Brain microvascular endothelial cell (primary cell): ENCODE data around the gene ZBTB16.

Source experiments
- DNase-seq: peaks from one replicate; pipeline ENCODE4 v3.0.0-alpha.2; 2020
- H3K27ac ChIP-seq: fragments of 250-450 bp; sonication (Bioruptor Pico); 2 replicates; pipeline ENCODE4 v1.5.1; 2020; ENCODE audit warnings: mild to moderate bottlenecking, moderate library complexity
- H3K27me3 ChIP-seq: fragments of 250-450 bp; sonication (Bioruptor Pico); replicated peaks from 2 replicates; pipeline ENCODE4 v1.5.1; 2020; ENCODE audit warnings: mild to moderate bottlenecking
- H3K36me3 ChIP-seq: fragments of 250-450 bp; sonication (Bioruptor Pico); replicated peaks from 2 replicates; pipeline ENCODE4 v1.5.1; 2020; ENCODE audit warnings: mild to moderate bottlenecking
- H3K4me3 ChIP-seq: 2 replicates; pipeline ENCODE4 v1.5.1; 2011; ENCODE audit warnings: low read depth, mild to moderate bottlenecking, control low read depth, low read length, moderate library complexity
- CTCF ChIP-seq: IDR thresholded peaks from 2 replicates; pipeline ENCODE4 v1.5.1; 2011; ENCODE audit warnings: low read depth, mild to moderate bottlenecking, moderate library complexity, low read length, control low read depth, inconsistent platforms; ENCODE audit errors: missing control alignments
- in situ Hi-C: cut with HindIII; loops from 2 replicates; pipeline ENCODE4 v1.10.0; 2017; ENCODE audit warnings: low sequenced_read_pairs, low pct_ligation_motif_present

Gene ZBTB16

GRCh38 chr11:114163830-114164401 is 104.4 kb downstream of the ZBTB16 start:
- Histone ChIP-seq H3K27me3 (peaks cover 6% of the 10 kb centered on the region), H3K36me3 (no peaks in the 10 kb centered on the region), H3K27ac (no peak overlapping the region), H3K4me3 (no peak overlapping the region)
- no peak for TF ChIP-seq CTCF
- DNase-seq: no peak
- in situ Hi-C loops: no loop called here

DNA sequence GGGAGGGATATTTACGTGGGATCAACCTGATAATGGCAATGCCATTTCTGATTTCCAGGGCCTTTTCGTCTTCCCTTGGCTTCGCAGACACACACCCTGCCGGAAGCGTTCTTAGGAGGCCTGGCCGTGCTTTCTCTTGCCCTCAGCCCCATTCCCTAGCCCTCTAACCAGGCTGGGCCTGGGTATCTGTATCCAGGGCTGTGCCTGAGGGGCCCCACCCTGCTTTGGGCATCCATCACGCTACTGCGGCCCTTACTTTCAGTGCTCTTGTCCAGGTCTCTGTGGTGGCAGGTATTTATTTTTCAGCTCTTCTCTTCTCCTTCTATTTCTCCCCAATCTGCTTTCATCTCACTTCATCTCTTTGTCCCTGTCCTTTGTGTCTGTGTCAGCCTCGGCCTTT is 105.0 kb downstream of the ZBTB16 start:
- Histone ChIP-seq H3K4me3 (no peak overlapping the region), H3K36me3 (no peaks in the 10 kb centered on the region), H3K27ac (no peak overlapping the region), H3K27me3 (peaks cover 10% of the 10 kb centered on the region)
- in situ Hi-C loops: no loop called here
- no peak for DNase-seq
- TF ChIP-seq CTCF: no peak

DNA sequence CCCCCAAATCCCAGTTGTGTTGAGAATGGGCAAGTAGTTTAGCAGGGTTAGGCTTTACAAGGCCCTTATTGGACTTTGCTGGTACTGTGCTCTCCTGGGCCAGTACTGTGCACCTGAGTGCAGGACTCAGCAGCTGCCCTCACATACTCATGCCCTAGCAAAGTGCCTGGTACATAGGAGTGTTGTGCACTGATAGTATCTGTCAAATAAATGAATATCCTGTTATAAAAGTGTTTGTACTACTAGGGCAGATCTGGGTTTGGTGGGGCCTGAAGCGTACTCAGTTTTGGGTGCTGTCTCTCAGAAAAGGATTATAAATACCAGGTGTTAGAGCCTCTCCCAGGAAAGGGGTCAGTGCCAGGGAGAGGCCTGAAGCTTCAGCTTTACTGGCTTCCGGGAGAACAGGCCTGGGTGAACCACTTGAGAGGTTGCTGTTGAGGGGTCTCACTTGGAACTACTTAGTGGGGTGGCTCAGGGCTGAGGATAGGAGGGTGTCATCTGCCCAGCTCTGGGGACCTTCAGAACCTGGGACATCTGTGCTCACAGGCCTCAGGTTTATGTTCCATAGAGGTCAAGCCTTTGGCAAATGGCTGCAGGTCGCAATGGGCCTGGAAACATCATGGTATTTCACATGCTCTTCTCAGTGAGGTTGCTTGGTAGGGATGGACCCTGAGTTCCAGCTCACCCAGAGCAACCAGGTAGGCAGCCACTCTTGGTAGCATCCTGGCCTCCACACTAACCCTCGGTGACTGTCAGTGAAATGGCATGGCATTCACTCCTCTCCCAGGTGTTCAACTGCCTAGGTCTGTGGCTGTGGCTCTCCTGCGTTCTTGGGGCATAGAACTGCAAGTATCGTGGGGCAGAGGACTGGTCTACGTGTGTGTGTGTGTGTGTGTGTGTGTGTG is 106.1 kb downstream of the ZBTB16 start:
- no peaks in the 10 kb centered on the region for H3K36me3 ChIP-seq
- TF ChIP-seq CTCF: no peak
- peaks cover 10% of the 10 kb centered on the region for H3K27me3 ChIP-seq
- no peak overlapping the region for H3K4me3 ChIP-seq
- H3K27ac ChIP-seq: no peak overlapping the region
- in situ Hi-C loops: no loop called here
- DNase-seq: no peak

DNA sequence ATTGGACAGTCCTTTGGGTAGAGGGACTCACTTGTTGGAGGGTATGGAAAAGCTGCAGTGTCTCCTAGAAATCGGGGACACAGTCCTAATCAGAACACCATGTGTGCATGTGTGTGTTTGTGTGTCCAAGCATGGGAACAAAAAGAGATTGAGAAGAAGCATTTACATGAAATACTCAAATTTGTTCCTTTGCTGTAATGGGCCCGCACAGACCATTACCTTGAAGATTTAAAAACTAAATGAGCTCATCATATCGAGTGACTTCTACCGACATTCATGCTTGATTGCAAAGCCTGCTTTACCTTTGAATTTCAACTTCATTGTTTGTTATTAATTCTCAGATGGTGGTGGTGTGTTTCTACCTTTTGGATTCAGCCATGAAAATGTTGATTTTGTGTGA is 106.9 kb downstream of the ZBTB16 start:
- no peak overlapping the region for H3K4me3 ChIP-seq
- no peak overlapping the region for H3K27ac ChIP-seq
- TF ChIP-seq CTCF: no peak

GRCh38 chr11:114166897-114167323 is 107.4 kb downstream of the ZBTB16 start:
- Histone ChIP-seq H3K27me3 (peaks cover 20% of the 10 kb centered on the region), H3K27ac (no peak overlapping the region), H3K36me3 (no peaks in the 10 kb centered on the region), H3K4me3 (no peak overlapping the region)
- DNase-seq: peak; percentile 72
- TF ChIP-seq CTCF: no peak
- in situ Hi-C loops: no loop called here

More for the DNA sequence above, 106.9 kb downstream of the ZBTB16 start:
- H3K27me3 ChIP-seq: peaks cover 14% of the 10 kb centered on the region
- in situ Hi-C loops: no loop called here
- DNase-seq: no peak
- no peaks in the 10 kb centered on the region for H3K36me3 ChIP-seq
